ENCODE measurements around the gene LRRC72. TPM values are rescaled to one million over a fixed set of nuclear protein-coding genes. Genes with fewer than 3 reads are reported as not detected.

Gene LRRC72
- total and polyA plus RNA-seq, 7 experiments from 2014 or later, result not detected

GRCh38 chr7:16627236-16627635 is 100.6 kb downstream of the LRRC72 start:
- intact Hi-C loops (cut with micrococcal nuclease), result no loop called here
- no peaks in the 10 kb centered on the region for H3K9me3 ChIP-seq (ENCODE audit: control insufficient read depth in 2 of 3, low read length in 3 of 3)
- ChIA-PET POLR2A (interaction anchor here (1.5 kb wide), 1 partner anchor 19 kb away, joined by 4 read pairs; the partner anchor contains the start of gene BZW2), CTCF (no interaction called here)
- H3K27me3 Mint-ChIP-seq, result no peaks in the 10 kb centered on the region
- peaks cover 0 to 8% (median 0%) of the 10 kb centered on the region in 3 experiments for H3K36me3 ChIP-seq (ENCODE audit: control insufficient read depth in 2 of 3, insufficient read depth in 3 of 3, low read length in 3 of 3)
- no peaks in the 10 kb centered on the region for H3K4me1 ChIP-seq (ENCODE audit: control insufficient read depth in 2 of 2, insufficient read depth in 2 of 2, low read length in 2 of 2)
- DNase-seq, result no peak
- no peak for ATAC-seq
- H3K36me3 Mint-ChIP-seq, result peaks cover 5 to 42% (median 11%) of the 10 kb centered on the region in 5 donors
- no peak overlapping the region for H3K27ac ChIP-seq (ENCODE audit: low read depth, low read length)
- H3K27ac Mint-ChIP-seq, result no peak overlapping the region
- H3K9me3 Mint-ChIP-seq, result no peaks in the 10 kb centered on the region
- peaks cover 0 to 7% (median 0%) of the 10 kb centered on the region in 7 donors for H3K4me1 Mint-ChIP-seq
- H3K4me3 ChIP-seq (ENCODE audit: low read length), result no peak overlapping the region
- no peaks in the 10 kb centered on the region for H3K27me3 ChIP-seq (ENCODE audit: control insufficient read depth in 2 of 2, insufficient read depth in 2 of 2, low read length in 2 of 2)
- H3K4me3 Mint-ChIP-seq, result no peak overlapping the region

- Mint-ChIP-seq H3K27me3 (no peaks in the 10 kb centered on the region), H3K9me3 (no peaks in the 10 kb centered on the region), H3K36me3 (peaks cover 0 to 29% (median 12%) of the 10 kb centered on the region in 5 donors), H3K4me3 (no peak overlapping the region), H3K4me1 (peaks cover 0 to 8% (median 0%) of the 10 kb centered on the region in 7 donors), H3K27ac (no peak overlapping the region)
- no peak for DNase-seq
- ChIA-PET POLR2A (no interaction called here), CTCF (no interaction called here)
- no peaks in the 10 kb centered on the region for H3K4me1 ChIP-seq (ENCODE audit: control insufficient read depth in 2 of 2, insufficient read depth in 2 of 2, low read length in 2 of 2)
- ATAC-seq, result no peak
- no peaks in the 10 kb centered on the region for H3K9me3 ChIP-seq (ENCODE audit: control insufficient read depth in 2 of 3, low read length in 3 of 3)
- no peaks in the 10 kb centered on the region for H3K36me3 ChIP-seq (ENCODE audit: control insufficient read depth in 2 of 3, insufficient read depth in 3 of 3, low read length in 3 of 3)
- no peak overlapping the region for H3K27ac ChIP-seq (ENCODE audit: low read depth, low read length)
- H3K27me3 ChIP-seq (ENCODE audit: control insufficient read depth in 2 of 2, insufficient read depth in 2 of 2, low read length in 2 of 2), result no peaks in the 10 kb centered on the region
- no peak overlapping the region for H3K4me3 ChIP-seq (ENCODE audit: low read length)
- intact Hi-C loops (cut with micrococcal nuclease), result no loop called here
Measured at GRCh38 chr7:16630654-16631053, 104.0 kb downstream of the LRRC72 start.

Other genes with a start within 250 kb of the LRRC72 start
- gene CRPPA, start 105.3 kb upstream of the LRRC72 start, total RNA-seq, result 1 to 10 TPM; 1.3 to 2.5 (median 1.3) TPM
- under 1 TPM; 0.21 TPM for gene CRPPA, start 105.3 kb upstream of the LRRC72 start, polyA plus RNA-seq
- gene SOSTDC1, start 61.1 kb upstream of the LRRC72 start, total RNA-seq, result not detected
- gene SOSTDC1, start 61.1 kb upstream of the LRRC72 start, polyA plus RNA-seq, result not detected
- 10 to 100 TPM in 2 of 5 experiments, 1 to 10 TPM in 3; 6.3 to 16.4 (median 8.7) TPM for gene ANKMY2, start 118.9 kb downstream of the LRRC72 start, total RNA-seq
- 10 to 100 TPM; 15.4 to 15.6 TPM for gene ANKMY2, start 118.9 kb downstream of the LRRC72 start, polyA plus RNA-seq
- gene BZW2, start 119.4 kb downstream of the LRRC72 start, total RNA-seq, result 10 to 100 TPM; 24.6 to 52.1 (median 28.0) TPM
- 10 to 100 TPM; 73.2 to 79.3 TPM for gene BZW2, start 119.4 kb downstream of the LRRC72 start, polyA plus RNA-seq
- 1 to 10 TPM in 1 of 5 experiments, under 1 TPM in 2, not detected in 2; 0.31 to 2.5 (median 0.74) TPM for gene TSPAN13, start 226.9 kb downstream of the LRRC72 start, total RNA-seq
- gene TSPAN13, start 226.9 kb downstream of the LRRC72 start, polyA plus RNA-seq, result under 1 TPM in 1 of 2 donors, not detected in 1; 0.17 TPM